ENCODE data around the gene TBC1D19. TPM values are rescaled to one million over a fixed set of nuclear protein-coding genes. Genes with fewer than 3 reads are reported as not detected.
"Not testable (repeated sequence)": the region's sequence is repeated elsewhere in the genome, so short reads cannot be mapped to it uniquely, and the experiment has no call there.

Gene TBC1D19
- total and polyA plus RNA-seq, 8 donors = 1.8 to 8.2 (median 4.3) TPM

GRCh38 chr4:26574563-26574962 lies 9.3 kb upstream of the TBC1D19 start:
- H3K27ac ChIP-seq = no peak overlapping the region
- intact Hi-C loops (cut with DNase I) = no loop called here
- H3K36me3 ChIP-seq = no peaks in the 10 kb centered on the region
- TF ChIP-seq CTCF (IDR thresholded peaks at IDR 0.05) = no peak
- H3K4me3 ChIP-seq = no peak overlapping the region
- H3K27me3 ChIP-seq = no peaks in the 10 kb centered on the region
- DNase-seq (no peak), FAIRE-seq (no peak), ATAC-seq (no peak)
- H3K9me3 ChIP-seq = no peaks in the 10 kb centered on the region
- WGBS, 2 donors = 52 to 71% methylated on average over 1 of the region's 1 CpG
- no peaks in the 10 kb centered on the region for H3K4me1 ChIP-seq

GRCh38 chr4:26576231-26576739 lies 7.6 kb upstream of the TBC1D19 start:
- no peak for TF ChIP-seq CTCF (IDR thresholded peaks at IDR 0.05)
- Histone ChIP-seq H3K36me3 (no peaks in the 10 kb centered on the region), H3K4me3 (no peak overlapping the region), H3K9me3 (no peaks in the 10 kb centered on the region), H3K27ac (no peak overlapping the region), H3K27me3 (no peaks in the 10 kb centered on the region), H3K4me1 (no peaks in the 10 kb centered on the region)
- DNase-seq (peak in 1 of 6 donors; percentile 17), ATAC-seq (peak in 2 of 4 donors; percentile 47 to 63), FAIRE-seq (no peak)
- intact Hi-C loops (cut with DNase I) = no loop called here
- WGBS, 2 donors = 14 to 16% methylated on average over 7 of the region's 7 CpGs

- ATAC-seq = no peak
- H3K9me3 ChIP-seq = no peaks in the 10 kb centered on the region
- TF ChIP-seq CTCF (IDR thresholded peaks at IDR 0.05) = no peak
- no peaks in the 10 kb centered on the region for H3K27me3 ChIP-seq
- intact Hi-C loops (cut with DNase I) = no loop called here
- H3K36me3 ChIP-seq = no peaks in the 10 kb centered on the region
- H3K27ac ChIP-seq = no peak overlapping the region
- WGBS, 2 donors = 46 to 51% methylated on average over 2 of the region's 2 CpGs
- no peaks in the 10 kb centered on the region for H3K4me1 ChIP-seq
- FAIRE-seq = no peak
- no peak overlapping the region for H3K4me3 ChIP-seq
- no peak for DNase-seq
Observed at GRCh38 chr4:26577066-26577465, 6.8 kb upstream of the TBC1D19 start.

- Histone ChIP-seq H3K9me3 (no peaks in the 10 kb centered on the region), H3K27ac (no peak overlapping the region), H3K4me3 (no peak overlapping the region), H3K36me3 (no peaks in the 10 kb centered on the region), H3K4me1 (no peaks in the 10 kb centered on the region), H3K27me3 (no peaks in the 10 kb centered on the region)
- ATAC-seq (no peak), DNase-seq (no peak), FAIRE-seq (no peak)
- TF ChIP-seq CTCF (IDR thresholded peaks at IDR 0.05) = no peak
- 85 to 96% methylated on average over 5 of the region's 5 CpGs for WGBS, 2 donors
- intact Hi-C loops (cut with DNase I) = no loop called here
Observed at GRCh38 chr4:26579169-26579568, 4.7 kb upstream of the TBC1D19 start.

GRCh38 chr4:26581341-26581740 lies 2.5 kb upstream of the TBC1D19 start:
- H3K9me3 ChIP-seq; DNase-seq; H3K4me3 ChIP-seq; H3K4me1 ChIP-seq; H3K36me3 ChIP-seq; H3K27me3 ChIP-seq; H3K27ac ChIP-seq; FAIRE-seq; intact Hi-C loops (cut with DNase I); ATAC-seq: not testable (repeated sequence)
- 81 to 88% methylated on average over 4 of the region's 4 CpGs for WGBS, 2 donors
